ENCODE measurements around the gene ZNF750. TPM values are rescaled to one million over a fixed set of nuclear protein-coding genes. Genes with fewer than 3 reads are reported as not detected.

ZNF750 gene
- total and polyA plus RNA-seq, 10 of the 15 experiments (the other 5 are each of a cell fraction or from before 2014, with no cell fraction given), result 0.06 TPM; not detected in 9

DNA sequence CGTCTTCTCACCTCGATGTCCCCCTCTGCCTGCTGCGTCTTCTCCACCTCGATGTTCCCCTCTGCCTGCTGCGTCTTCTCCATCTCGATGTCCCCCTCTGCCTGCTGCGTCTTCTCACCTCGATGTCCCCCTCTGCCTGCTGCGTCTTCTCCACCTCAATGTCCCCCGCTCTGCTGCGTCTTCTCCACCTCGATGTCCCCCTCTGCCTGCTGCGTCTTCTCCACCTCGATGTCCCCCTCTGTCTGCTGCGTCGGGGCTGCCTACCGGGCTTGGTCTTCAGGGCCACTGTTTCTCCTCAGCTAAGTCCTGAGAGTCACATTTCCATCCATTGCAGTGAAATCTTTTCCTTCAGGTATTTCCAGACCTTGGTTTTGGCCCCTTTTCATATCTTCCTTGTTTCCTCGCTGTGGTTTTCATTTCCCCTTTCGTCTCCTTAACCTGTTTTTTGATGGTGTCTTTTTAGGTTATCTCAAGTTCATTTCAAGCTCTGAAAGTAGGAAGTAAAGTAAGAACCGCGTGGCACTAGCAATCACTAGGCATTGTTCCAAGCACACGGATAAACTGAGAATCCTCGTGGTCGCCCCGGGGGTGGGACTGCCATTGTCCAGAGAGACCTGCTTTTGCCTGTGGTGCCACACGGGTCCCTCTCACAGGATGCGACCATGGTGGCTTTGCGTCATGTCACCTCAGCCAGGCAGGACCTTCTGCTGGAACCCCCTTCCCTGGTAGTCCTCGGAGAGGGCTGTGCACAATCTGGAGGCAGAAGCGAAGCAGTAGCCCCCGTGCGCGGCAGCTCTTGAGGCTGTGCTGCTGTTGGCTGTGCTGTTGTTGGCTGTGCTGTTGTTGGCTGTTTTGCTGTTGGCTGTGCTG, 9.5 kb upstream of the ZNF750 start:
- Histone ChIP-seq H3K79me2 (ENCODE audit: control insufficient read depth, insufficient read depth, low read length) (no peaks in the 10 kb centered on the region), H3K4me2 (ENCODE audit: control insufficient read depth, insufficient read depth) (peak overlapping the region; percentile 30; the same call in 1 of the 2 replicates), H3K36me3 (ENCODE audit: control insufficient read depth in 2 of 2, insufficient read depth in 2 of 2, low read length in 1 of 2) (peaks cover 0 to 2% of the 10 kb centered on the region in 2 experiments; a peak in 3 of 4 replicates), H3K9me3 (replicated peaks; ENCODE audit: control insufficient read depth, insufficient read depth, low read length) (no peaks in the 10 kb centered on the region), H4K20me1 (ENCODE audit: control insufficient read depth, insufficient read depth) (no peaks in the 10 kb centered on the region), H3K27ac (ENCODE audit: control insufficient read depth, insufficient read depth) (no peak overlapping the region), H2AFZ (ENCODE audit: control insufficient read depth, low read depth, low read length) (no peak overlapping the region), H3K9ac (ENCODE audit: control insufficient read depth, insufficient read depth, low read length) (no peak overlapping the region), H3K27me3 (replicated peaks in 1 of 2; ENCODE audit: control insufficient read depth in 2 of 2, insufficient read depth in 2 of 2, low read length in 1 of 2) (no peaks in the 10 kb centered on the region), H3K4me3 (no peak overlapping the region), H3K4me1 (ENCODE audit: control insufficient read depth, insufficient read depth, low read length) (peaks cover 17% of the 10 kb centered on the region)
- POLR2A ChIA-PET, result no interaction called here
- 76% methylated on average over 29 of the region's 33 CpGs for WGBS (ENCODE audit: insufficient coverage, insufficient replicate concordance, low lambda C conversion rate, missing lambda C conversion rate)
- SMC1A ChIA-PET (ENCODE audit: uncharacterized antibody, unreplicated experiment), result interaction anchor here (0.7 kb wide), 1 partner anchor 22 kb away, joined by 3 read pairs; no protein-coding TSS in a partner anchor
- CTCF ChIA-PET, result no interaction called here
- no TSS peak for BruUV-seq (replicated peaks)
- in situ Hi-C loops (cut with MboI), result no loop called here
- DNase-seq (ENCODE audit: low read depth, low spot score) (no peak), ATAC-seq (peak; percentile 47; the same call in 2 of the 3 replicates), FAIRE-seq (peak; percentile 74)
- intact Hi-C loops (cut with micrococcal nuclease; ENCODE audit: unreplicated experiment), result no loop called here
- RAD21 ChIA-PET (ENCODE audit: unreplicated experiment), result no interaction called here
- no peak for TF ChIP-seq ZZZ3 (IDR thresholded peaks at IDR 0.05; ENCODE audit: control insufficient read depth, insufficient read length, low read depth)
- TF ChIP-seq KAT2A (conservative IDR thresholded peaks at IDR 0.05; ENCODE audit: control insufficient read depth, low read depth, low read length), result no peak
- TF ChIP-seq, protein P1, sequence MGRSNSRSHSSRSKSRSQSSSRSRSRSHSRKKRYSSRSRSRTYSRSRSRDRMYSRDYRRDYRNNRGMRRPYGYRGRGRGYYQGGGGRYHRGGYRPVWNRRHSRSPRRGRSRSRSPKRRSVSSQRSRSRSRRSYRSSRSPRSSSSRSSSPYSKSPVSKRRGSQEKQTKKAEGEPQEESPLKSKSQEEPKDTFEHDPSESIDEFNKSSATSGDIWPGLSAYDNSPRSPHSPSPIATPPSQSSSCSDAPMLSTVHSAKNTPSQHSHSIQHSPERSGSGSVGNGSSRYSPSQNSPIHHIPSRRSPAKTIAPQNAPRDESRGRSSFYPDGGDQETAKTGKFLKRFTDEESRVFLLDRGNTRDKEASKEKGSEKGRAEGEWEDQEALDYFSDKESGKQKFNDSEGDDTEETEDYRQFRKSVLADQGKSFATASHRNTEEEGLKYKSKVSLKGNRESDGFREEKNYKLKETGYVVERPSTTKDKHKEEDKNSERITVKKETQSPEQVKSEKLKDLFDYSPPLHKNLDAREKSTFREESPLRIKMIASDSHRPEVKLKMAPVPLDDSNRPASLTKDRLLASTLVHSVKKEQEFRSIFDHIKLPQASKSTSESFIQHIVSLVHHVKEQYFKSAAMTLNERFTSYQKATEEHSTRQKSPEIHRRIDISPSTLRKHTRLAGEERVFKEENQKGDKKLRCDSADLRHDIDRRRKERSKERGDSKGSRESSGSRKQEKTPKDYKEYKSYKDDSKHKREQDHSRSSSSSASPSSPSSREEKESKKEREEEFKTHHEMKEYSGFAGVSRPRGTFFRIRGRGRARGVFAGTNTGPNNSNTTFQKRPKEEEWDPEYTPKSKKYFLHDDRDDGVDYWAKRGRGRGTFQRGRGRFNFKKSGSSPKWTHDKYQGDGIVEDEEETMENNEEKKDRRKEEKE (IDR thresholded peaks at IDR 0.05), result no peak
- TF ChIP-seq ZBTB33 (IDR thresholded peaks at IDR 0.05), result no peak
- TF ChIP-seq ZBTB4 (CRISPR knock-in tag; IDR thresholded peaks at IDR 0.05), result no peak
- no peak for TF ChIP-seq CHD1 (IDR thresholded peaks at IDR 0.05; ENCODE audit: low read depth, low read length)
- TF ChIP-seq ATF7 (IDR thresholded peaks at IDR 0.05; ENCODE audit: low read depth), result no peak
- no peak for TF ChIP-seq FOXM1 (IDR thresholded peaks at IDR 0.05; ENCODE audit: low read depth, low read length)
- TF ChIP-seq RFX5 (IDR thresholded peaks at IDR 0.05; ENCODE audit: low read depth, low read length), result no peak
- no peak for TF ChIP-seq LARP7 (IDR thresholded peaks at IDR 0.05)
